Measurements from ENCODE around the gene SMS. TPM values are rescaled to one million over a fixed set of nuclear protein-coding genes. Genes with fewer than 3 reads are reported as not detected.

SMS gene
- total and polyA plus RNA-seq, 2 experiments from 2014 or later = 185 to 274 TPM

DNA sequence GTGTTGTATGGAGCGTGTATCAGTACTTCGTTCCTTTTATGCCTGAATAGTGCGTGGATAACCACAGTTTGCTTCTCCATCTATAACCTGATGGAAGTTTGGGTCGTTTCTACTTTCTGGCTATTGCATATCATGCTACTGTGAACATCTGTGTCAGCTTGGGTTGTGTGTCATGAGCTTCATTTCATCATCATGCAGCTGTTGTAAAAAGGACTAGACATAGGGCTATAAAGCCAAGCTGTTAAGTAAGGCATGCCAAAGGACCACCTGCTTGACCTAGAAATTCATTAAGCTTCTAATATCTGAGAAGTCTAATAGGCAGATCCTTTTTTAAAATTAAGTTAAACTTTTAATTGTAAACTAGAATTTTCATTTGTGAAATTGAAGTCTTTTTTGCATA is 18.4 kb downstream of the SMS start:
- Histone ChIP-seq H3K4me1 (ENCODE audit: insufficient read depth) (peaks cover 33% of the 10 kb centered on the region), H3K79me2 (replicated peaks; ENCODE audit: insufficient read depth) (peaks cover 100% of the 10 kb centered on the region), H3K4me3 (no peak overlapping the region), H2AFZ (no peak overlapping the region), H3K36me3 (ENCODE audit: insufficient read depth) (no peaks in the 10 kb centered on the region), H3K4me2 (no peak overlapping the region), H3K9me2 (ENCODE audit: insufficient read depth) (no peaks in the 10 kb centered on the region), H3K27ac (ENCODE audit: low read depth) (0 out of 2 replicates have a peak overlapping the region, but pooled peaks have one; percentile 32), H3F3A (replicated peaks; ENCODE audit: low read depth) (no peaks in the 10 kb centered on the region), H3K27me3 (ENCODE audit: insufficient read depth) (no peaks in the 10 kb centered on the region), H4K20me1 (replicated peaks; ENCODE audit: insufficient read depth) (peaks cover 23% of the 10 kb centered on the region)
- Mint-ChIP-seq H3K27me3 (ENCODE audit: insufficient read depth, low read depth, poor library complexity) (peaks cover 5% of the 10 kb centered on the region), H3K4me3 (no peak overlapping the region), H3K36me3 (ENCODE audit: low read depth) (peaks cover 7% of the 10 kb centered on the region; the same call in 1 of the 3 replicates), H3K9me3 (no peaks in the 10 kb centered on the region), H3K27ac (no peak overlapping the region), H3K4me1 (peaks cover 54% of the 10 kb centered on the region)
- DNase-seq (ENCODE audit: low spot score) = no peak
- no peak for ATAC-seq
- TF ChIP-seq ZNF114 (CRISPR knock-in tag; IDR thresholded peaks at IDR 0.05) (no peak), POLR2AphosphoS5 (IDR thresholded peaks at IDR 0.05; ENCODE audit: low read depth) (no peak), NANOG (IDR thresholded peaks at IDR 0.05; ENCODE audit: borderline replicate concordance) (no peak), EZH2 (IDR thresholded peaks at IDR 0.05; ENCODE audit: low read depth, unreplicated experiment) (no peak), STAT1 (IDR thresholded peaks at IDR 0.05; ENCODE audit: unreplicated experiment) (no peak)
- TF ChIP-seq, protein P1, sequence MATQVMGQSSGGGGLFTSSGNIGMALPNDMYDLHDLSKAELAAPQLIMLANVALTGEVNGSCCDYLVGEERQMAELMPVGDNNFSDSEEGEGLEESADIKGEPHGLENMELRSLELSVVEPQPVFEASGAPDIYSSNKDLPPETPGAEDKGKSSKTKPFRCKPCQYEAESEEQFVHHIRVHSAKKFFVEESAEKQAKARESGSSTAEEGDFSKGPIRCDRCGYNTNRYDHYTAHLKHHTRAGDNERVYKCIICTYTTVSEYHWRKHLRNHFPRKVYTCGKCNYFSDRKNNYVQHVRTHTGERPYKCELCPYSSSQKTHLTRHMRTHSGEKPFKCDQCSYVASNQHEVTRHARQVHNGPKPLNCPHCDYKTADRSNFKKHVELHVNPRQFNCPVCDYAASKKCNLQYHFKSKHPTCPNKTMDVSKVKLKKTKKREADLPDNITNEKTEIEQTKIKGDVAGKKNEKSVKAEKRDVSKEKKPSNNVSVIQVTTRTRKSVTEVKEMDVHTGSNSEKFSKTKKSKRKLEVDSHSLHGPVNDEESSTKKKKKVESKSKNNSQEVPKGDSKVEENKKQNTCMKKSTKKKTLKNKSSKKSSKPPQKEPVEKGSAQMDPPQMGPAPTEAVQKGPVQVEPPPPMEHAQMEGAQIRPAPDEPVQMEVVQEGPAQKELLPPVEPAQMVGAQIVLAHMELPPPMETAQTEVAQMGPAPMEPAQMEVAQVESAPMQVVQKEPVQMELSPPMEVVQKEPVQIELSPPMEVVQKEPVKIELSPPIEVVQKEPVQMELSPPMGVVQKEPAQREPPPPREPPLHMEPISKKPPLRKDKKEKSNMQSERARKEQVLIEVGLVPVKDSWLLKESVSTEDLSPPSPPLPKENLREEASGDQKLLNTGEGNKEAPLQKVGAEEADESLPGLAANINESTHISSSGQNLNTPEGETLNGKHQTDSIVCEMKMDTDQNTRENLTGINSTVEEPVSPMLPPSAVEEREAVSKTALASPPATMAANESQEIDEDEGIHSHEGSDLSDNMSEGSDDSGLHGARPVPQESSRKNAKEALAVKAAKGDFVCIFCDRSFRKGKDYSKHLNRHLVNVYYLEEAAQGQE (IDR thresholded peaks at IDR 0.05; ENCODE audit: unreplicated experiment) = no peak
- TF ChIP-seq, protein P2, sequence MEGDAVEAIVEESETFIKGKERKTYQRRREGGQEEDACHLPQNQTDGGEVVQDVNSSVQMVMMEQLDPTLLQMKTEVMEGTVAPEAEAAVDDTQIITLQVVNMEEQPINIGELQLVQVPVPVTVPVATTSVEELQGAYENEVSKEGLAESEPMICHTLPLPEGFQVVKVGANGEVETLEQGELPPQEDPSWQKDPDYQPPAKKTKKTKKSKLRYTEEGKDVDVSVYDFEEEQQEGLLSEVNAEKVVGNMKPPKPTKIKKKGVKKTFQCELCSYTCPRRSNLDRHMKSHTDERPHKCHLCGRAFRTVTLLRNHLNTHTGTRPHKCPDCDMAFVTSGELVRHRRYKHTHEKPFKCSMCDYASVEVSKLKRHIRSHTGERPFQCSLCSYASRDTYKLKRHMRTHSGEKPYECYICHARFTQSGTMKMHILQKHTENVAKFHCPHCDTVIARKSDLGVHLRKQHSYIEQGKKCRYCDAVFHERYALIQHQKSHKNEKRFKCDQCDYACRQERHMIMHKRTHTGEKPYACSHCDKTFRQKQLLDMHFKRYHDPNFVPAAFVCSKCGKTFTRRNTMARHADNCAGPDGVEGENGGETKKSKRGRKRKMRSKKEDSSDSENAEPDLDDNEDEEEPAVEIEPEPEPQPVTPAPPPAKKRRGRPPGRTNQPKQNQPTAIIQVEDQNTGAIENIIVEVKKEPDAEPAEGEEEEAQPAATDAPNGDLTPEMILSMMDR (conservative IDR thresholded peaks at IDR 0.05; ENCODE audit: low read depth in 2 of 2) = no peak
- TF ChIP-seq, protein P3, sequence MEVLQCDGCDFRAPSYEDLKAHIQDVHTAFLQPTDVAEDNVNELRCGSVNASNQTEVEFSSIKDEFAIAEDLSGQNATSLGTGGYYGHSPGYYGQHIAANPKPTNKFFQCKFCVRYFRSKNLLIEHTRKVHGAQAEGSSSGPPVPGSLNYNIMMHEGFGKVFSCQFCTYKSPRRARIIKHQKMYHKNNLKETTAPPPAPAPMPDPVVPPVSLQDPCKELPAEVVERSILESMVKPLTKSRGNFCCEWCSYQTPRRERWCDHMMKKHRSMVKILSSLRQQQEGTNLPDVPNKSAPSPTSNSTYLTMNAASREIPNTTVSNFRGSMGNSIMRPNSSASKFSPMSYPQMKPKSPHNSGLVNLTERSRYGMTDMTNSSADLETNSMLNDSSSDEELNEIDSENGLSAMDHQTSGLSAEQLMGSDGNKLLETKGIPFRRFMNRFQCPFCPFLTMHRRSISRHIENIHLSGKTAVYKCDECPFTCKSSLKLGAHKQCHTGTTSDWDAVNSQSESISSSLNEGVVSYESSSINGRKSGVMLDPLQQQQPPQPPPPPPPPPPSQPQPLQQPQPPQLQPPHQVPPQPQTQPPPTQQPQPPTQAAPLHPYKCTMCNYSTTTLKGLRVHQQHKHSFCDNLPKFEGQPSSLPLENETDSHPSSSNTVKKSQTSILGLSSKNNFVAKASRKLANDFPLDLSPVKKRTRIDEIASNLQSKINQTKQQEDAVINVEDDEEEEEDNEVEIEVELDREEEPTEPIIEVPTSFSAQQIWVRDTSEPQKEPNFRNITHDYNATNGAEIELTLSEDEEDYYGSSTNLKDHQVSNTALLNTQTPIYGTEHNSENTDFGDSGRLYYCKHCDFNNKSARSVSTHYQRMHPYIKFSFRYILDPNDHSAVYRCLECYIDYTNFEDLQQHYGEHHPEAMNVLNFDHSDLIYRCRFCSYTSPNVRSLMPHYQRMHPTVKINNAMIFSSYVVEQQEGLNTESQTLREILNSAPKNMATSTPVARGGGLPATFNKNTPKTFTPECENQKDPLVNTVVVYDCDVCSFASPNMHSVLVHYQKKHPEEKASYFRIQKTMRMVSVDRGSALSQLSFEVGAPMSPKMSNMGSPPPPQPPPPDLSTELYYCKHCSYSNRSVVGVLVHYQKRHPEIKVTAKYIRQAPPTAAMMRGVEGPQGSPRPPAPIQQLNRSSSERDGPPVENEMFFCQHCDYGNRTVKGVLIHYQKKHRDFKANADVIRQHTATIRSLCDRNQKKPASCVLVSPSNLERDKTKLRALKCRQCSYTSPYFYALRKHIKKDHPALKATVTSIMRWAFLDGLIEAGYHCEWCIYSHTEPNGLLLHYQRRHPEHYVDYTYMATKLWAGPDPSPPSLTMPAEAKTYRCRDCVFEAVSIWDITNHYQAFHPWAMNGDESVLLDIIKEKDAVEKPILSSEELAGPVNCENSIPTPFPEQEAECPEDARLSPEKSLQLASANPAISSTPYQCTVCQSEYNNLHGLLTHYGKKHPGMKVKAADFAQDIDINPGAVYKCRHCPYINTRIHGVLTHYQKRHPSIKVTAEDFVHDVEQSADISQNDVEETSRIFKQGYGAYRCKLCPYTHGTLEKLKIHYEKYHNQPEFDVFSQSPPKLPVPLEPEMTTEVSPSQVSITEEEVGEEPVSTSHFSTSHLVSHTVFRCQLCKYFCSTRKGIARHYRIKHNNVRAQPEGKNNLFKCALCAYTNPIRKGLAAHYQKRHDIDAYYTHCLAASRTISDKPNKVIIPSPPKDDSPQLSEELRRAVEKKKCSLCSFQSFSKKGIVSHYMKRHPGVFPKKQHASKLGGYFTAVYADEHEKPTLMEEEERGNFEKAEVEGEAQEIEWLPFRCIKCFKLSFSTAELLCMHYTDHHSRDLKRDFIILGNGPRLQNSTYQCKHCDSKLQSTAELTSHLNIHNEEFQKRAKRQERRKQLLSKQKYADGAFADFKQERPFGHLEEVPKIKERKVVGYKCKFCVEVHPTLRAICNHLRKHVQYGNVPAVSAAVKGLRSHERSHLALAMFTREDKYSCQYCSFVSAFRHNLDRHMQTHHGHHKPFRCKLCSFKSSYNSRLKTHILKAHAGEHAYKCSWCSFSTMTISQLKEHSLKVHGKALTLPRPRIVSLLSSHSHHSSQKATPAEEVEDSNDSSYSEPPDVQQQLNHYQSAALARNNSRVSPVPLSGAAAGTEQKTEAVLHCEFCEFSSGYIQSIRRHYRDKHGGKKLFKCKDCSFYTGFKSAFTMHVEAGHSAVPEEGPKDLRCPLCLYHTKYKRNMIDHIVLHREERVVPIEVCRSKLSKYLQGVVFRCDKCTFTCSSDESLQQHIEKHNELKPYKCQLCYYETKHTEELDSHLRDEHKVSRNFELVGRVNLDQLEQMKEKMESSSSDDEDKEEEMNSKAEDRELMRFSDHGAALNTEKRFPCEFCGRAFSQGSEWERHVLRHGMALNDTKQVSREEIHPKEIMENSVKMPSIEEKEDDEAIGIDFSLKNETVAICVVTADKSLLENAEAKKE (CRISPR knock-in tag; IDR thresholded peaks at IDR 0.05) = no peak
